Gastrocnemius medialis (tissue), 4 donors: Measurements from ENCODE around the gene CFAP298. TPM values are rescaled to one million over a fixed set of nuclear protein-coding genes. Genes with fewer than 3 reads are reported as not detected.

Experiments used
- ATAC-seq, 2 donors: fragments of 150-250 bp; one replicate each; pipeline ENCODE4 v1.9.1; 2016
- DNase-seq, 2 donors: peaks; one replicate each; pipeline ENCODE4 v3.0.0-alpha.2; 2019
- H3K27ac ChIP-seq, 4 donors: fragments of 200-600 bp; sonication (generic); 1 replicate in 1 of 4; 2 replicates in 3 of 4; pipeline ENCODE4 v1.5.1; 2016 to 2018; ENCODE audit warnings: mild to moderate bottlenecking in 2 of 4, moderate library complexity in 1 of 4
- H3K27me3 ChIP-seq, 3 donors: fragments of 200-600 bp; sonication (generic) in 2 of 3; 1 replicate in 1 of 3; 2 replicates in 2 of 3; pipeline versions ENCODE4 v1.5.1 to v1.6.0; 2016 to 2019; ENCODE audit warnings: mild to moderate bottlenecking in 1 of 3, moderate library complexity in 1 of 3
- H3K36me3 ChIP-seq, 2 donors: fragments of 200-600 bp; sonication (generic) in 1 of 2; one replicate each; pipeline ENCODE4 v1.5.1; 2017 to 2018
- H3K4me1 ChIP-seq, 2 donors: fragments of 200-600 bp; sonication (generic) in 1 of 2; one replicate each; pipeline ENCODE4 v1.5.1; 2016 to 2017; ENCODE audit warnings: mild to moderate bottlenecking in 2 of 2
- H3K4me3 ChIP-seq, 4 donors: fragments of 200-600 bp; sonication (generic) in 3 of 4; 1 replicate in 1 of 4; 2 replicates in 3 of 4; pipeline ENCODE4 v1.5.1; 2016 to 2019; ENCODE audit warnings: mild to moderate bottlenecking in 2 of 4
- H3K9me3 ChIP-seq, 3 donors: fragments of 200-600 bp; sonication (generic) in 2 of 3; 1 replicate in 1 of 3; 2 replicates in 2 of 3; pipeline ENCODE4 v1.5.1; 2016 to 2019
- CTCF ChIP-seq, 5 experiments: fragments of 450-650 bp in 3 of 5; fragments of 200-600 bp in 2 of 5; sonication (generic) in 2 of 5; IDR thresholded peaks in 4 of 5; conservative IDR thresholded peaks in 1 of 5; 1 replicate in 4 of 5; 2 replicates in 1 of 5; pipeline ENCODE4 v1.5.1; 2016 to 2019; ENCODE audit warnings: antibody characterized with exemption in 5 of 5, mild to moderate bottlenecking in 3 of 5, moderate library complexity in 3 of 5
- POLR2A ChIP-seq, 2 donors: fragments of 450-650 bp; IDR thresholded peaks; one replicate each; pipeline ENCODE4 v1.6.1; 2017; ENCODE audit warnings: antibody characterized with exemption in 2 of 2, mild to moderate bottlenecking in 2 of 2, moderate library complexity in 2 of 2
- in situ Hi-C, 4 donors: fragments of 200-750 bp; cut with MboI; loops; one replicate each; pipeline versions ENCODE4 v1.15.0 to v1.8.0; 2017; ENCODE audit warnings: low sequenced_read_pairs in 4 of 4
- intact Hi-C: fragments of 100-400 bp; cut with DNase I; formaldehyde crosslinking; loops from one replicate; pipeline ENCODE4 v1.15.1; 2023; ENCODE audit warnings: low total_unique reads
- total RNA-seq, 4 donors: library from RNA; depleted of rRNA; stranded (reverse); fragments of >200 nt; gene quantifications; one replicate each; pipeline versions ENCODE4 v1.1.0 to v1.2.3, GENCODE V29; 2016

The CFAP298 gene
- total RNA-seq, 4 donors from 2014 or later: 21.4 to 45.6 (median 38.2) TPM

GRCh38 chr21:32605469-32605868 is 6.7 kb downstream of the CFAP298 start:
- intact Hi-C loops (no loop called here), in situ Hi-C loops (no loop called here)
- H3K27ac ChIP-seq: no peak overlapping the region
- no peaks in the 10 kb centered on the region for H3K27me3 ChIP-seq
- ATAC-seq (no peak), DNase-seq (no peak)
- peaks cover 0 to under 1% of the 10 kb centered on the region in 2 donors for H3K4me1 ChIP-seq
- TF ChIP-seq CTCF (IDR thresholded peaks at IDR 0.05 in 4 of 5, conservative IDR thresholded peaks at IDR 0.05 in 1 of 5): no peak
- TF ChIP-seq POLR2A (IDR thresholded peaks at IDR 0.05): no peak
- no peak overlapping the region for H3K4me3 ChIP-seq
- H3K36me3 ChIP-seq: peaks cover 0 to 83% of the 10 kb centered on the region in 2 donors
- no peaks in the 10 kb centered on the region for H3K9me3 ChIP-seq

GRCh38 chr21:32604464-32604863 is 7.7 kb downstream of the CFAP298 start:
- no peak overlapping the region for H3K27ac ChIP-seq
- H3K36me3 ChIP-seq: peaks cover 0 to 76% of the 10 kb centered on the region in 2 donors
- in situ Hi-C loops: loop anchor here in 1 of 4 donors (5.0 kb wide), 1 partner anchor 202 kb away; no protein-coding TSS in a partner anchor
- no peak for DNase-seq
- H3K9me3 ChIP-seq: no peaks in the 10 kb centered on the region
- H3K4me3 ChIP-seq: no peak overlapping the region
- H3K27me3 ChIP-seq: no peaks in the 10 kb centered on the region
- TF ChIP-seq CTCF (IDR thresholded peaks at IDR 0.05 in 4 of 5, conservative IDR thresholded peaks at IDR 0.05 in 1 of 5): no peak
- no peak for TF ChIP-seq POLR2A (IDR thresholded peaks at IDR 0.05)
- intact Hi-C loops: no loop called here
- H3K4me1 ChIP-seq: no peaks in the 10 kb centered on the region
- ATAC-seq: no peak

- in situ Hi-C loops: loop anchor here in 1 of 4 donors (5.0 kb wide), 1 partner anchor 201 kb away; no protein-coding TSS in a partner anchor
Measured at GRCh38 chr21:32603131-32603530, 9.0 kb downstream of the CFAP298 start.

GRCh38 chr21:32602099-32602498 is 10.1 kb downstream of the CFAP298 start:
- H3K36me3 ChIP-seq: peaks cover 0 to 65% of the 10 kb centered on the region in 2 donors
- no peak for DNase-seq
- TF ChIP-seq POLR2A (IDR thresholded peaks at IDR 0.05) (no peak), CTCF (IDR thresholded peaks at IDR 0.05 in 4 of 5, conservative IDR thresholded peaks at IDR 0.05 in 1 of 5) (no peak)
- intact Hi-C loops (no loop called here), in situ Hi-C loops (loop anchor here in 1 of 4 donors (5.0 kb wide), 1 partner anchor 200 kb away; no protein-coding TSS in a partner anchor)
- no peaks in the 10 kb centered on the region for H3K4me1 ChIP-seq
- H3K4me3 ChIP-seq: no peak overlapping the region
- H3K9me3 ChIP-seq: no peaks in the 10 kb centered on the region
- H3K27me3 ChIP-seq: no peaks in the 10 kb centered on the region
- no peak for ATAC-seq
- H3K27ac ChIP-seq: no peak overlapping the region

More at GRCh38 chr21:32603131-32603530, 9.0 kb downstream of the CFAP298 start:
- H3K27ac ChIP-seq: no peak overlapping the region
- no peaks in the 10 kb centered on the region for H3K27me3 ChIP-seq
- DNase-seq (no peak), ATAC-seq (no peak)
- peaks cover 0 to 67% of the 10 kb centered on the region in 2 donors for H3K36me3 ChIP-seq
- intact Hi-C loops: no loop called here
- no peaks in the 10 kb centered on the region for H3K4me1 ChIP-seq
- no peak overlapping the region for H3K4me3 ChIP-seq
- no peak for TF ChIP-seq CTCF (IDR thresholded peaks at IDR 0.05 in 4 of 5, conservative IDR thresholded peaks at IDR 0.05 in 1 of 5)
- no peak for TF ChIP-seq POLR2A (IDR thresholded peaks at IDR 0.05)
- H3K9me3 ChIP-seq: no peaks in the 10 kb centered on the region

DNA sequence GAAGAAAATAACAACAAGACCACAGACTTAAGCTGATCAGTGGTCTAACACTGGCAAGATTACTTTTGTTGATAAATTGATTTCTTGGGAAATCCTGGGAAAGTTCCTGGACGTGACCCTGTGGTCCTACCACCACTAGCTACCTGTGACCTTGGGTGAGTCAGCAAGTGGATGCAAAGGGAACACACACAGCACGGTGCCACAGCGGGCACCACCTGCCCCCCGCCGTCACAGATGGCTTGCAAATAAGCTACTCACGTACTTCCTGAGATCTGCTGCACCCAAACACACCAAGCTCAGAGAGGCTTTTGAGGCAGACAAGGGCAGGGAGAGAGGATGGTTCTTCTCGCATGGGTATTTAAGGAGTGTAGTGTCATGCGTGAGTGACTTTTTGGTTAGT is 12.7 kb downstream of the CFAP298 start:
- no peaks in the 10 kb centered on the region for H3K9me3 ChIP-seq
- TF ChIP-seq POLR2A (IDR thresholded peaks at IDR 0.05): no peak
- TF ChIP-seq CTCF (IDR thresholded peaks at IDR 0.05 in 4 of 5, conservative IDR thresholded peaks at IDR 0.05 in 1 of 5): no peak
- H3K4me3 ChIP-seq: no peak overlapping the region
- in situ Hi-C loops: no loop called here
- peaks cover 0 to 39% of the 10 kb centered on the region in 2 donors for H3K36me3 ChIP-seq
- intact Hi-C loops: no loop called here
- H3K27me3 ChIP-seq: no peaks in the 10 kb centered on the region
- DNase-seq: no peak
- no peak for ATAC-seq
- no peaks in the 10 kb centered on the region for H3K4me1 ChIP-seq
- no peak overlapping the region for H3K27ac ChIP-seq
